SU-DHL-6 (cell line): ENCODE data around the gene CAPN13.

ENCODE experiments used
- H2AFZ ChIP-seq: fragments of 200-600 bp; sonication (generic); 2 replicates; pipeline ENCODE4 v1.6.1; 2014; ENCODE audit warnings: low read depth, mild to moderate bottlenecking, moderate library complexity, mixed read lengths, antibody characterized with exemption, low read length; ENCODE audit not compliant: severe bottlenecking
- H3F3A ChIP-seq: fragments of 200-600 bp; shearing (Covaris generic); 2 replicates; pipeline ENCODE4 v1.6.0; 2016; ENCODE audit warnings: antibody characterized with exemption, mild to moderate bottlenecking; ENCODE audit not compliant: insufficient read depth
- H3K27ac ChIP-seq: fragments of 200-600 bp; sonication (generic); 2 replicates; pipeline ENCODE4 v1.5.1; 2016; ENCODE audit warnings: low read depth, mild to moderate bottlenecking, low read length, moderate library complexity, mixed read lengths
- H3K27me3 ChIP-seq: fragments of 200-600 bp; sonication (generic), shearing (Covaris generic); 2 replicates; pipeline ENCODE4 v1.6.0; 2014; ENCODE audit warnings: mild to moderate bottlenecking, low read length
- H3K36me3 ChIP-seq: fragments of 200-600 bp; sonication (generic); 2 replicates; pipeline ENCODE4 v1.6.1; 2014; ENCODE audit warnings: mild to moderate bottlenecking, low read length, mixed read lengths
- H3K4me2 ChIP-seq: fragments of 300-600, 200-600 bp; shearing (Covaris generic), sonication (generic); 2 replicates; pipeline ENCODE4 v1.6.0; 2014; ENCODE audit warnings: low read length, low read depth, mild to moderate bottlenecking; ENCODE audit not compliant: poor library complexity, severe bottlenecking
- H3K4me3 ChIP-seq: fragments of 200-600 bp; sonication (generic); 2 replicates; pipeline ENCODE4 v1.5.1; 2014; ENCODE audit warnings: antibody characterized with exemption, low read length, mild to moderate bottlenecking, mixed read lengths; ENCODE audit not compliant: insufficient read depth, poor library complexity, severe bottlenecking
- H3K79me2 ChIP-seq: fragments of 200-600 bp; sonication (generic); 2 replicates; pipeline ENCODE4 v1.6.1; 2014; ENCODE audit warnings: mild to moderate bottlenecking, low read length, moderate library complexity; ENCODE audit not compliant: insufficient read depth
- H3K9ac ChIP-seq: fragments of 200-600 bp; sonication (generic); 2 replicates; pipeline ENCODE4 v1.7.0; 2014; ENCODE audit warnings: mild to moderate bottlenecking, low read length
- H3K9me2 ChIP-seq: fragments of 200-600 bp; sonication (generic); replicated peaks from 2 replicates; pipeline ENCODE4 v1.6.1; 2014; ENCODE audit warnings: low read length; ENCODE audit not compliant: insufficient read depth
- H3K9me3 ChIP-seq: fragments of 200-600 bp; sonication (generic); 2 replicates; pipeline ENCODE4 v1.6.1; 2014; ENCODE audit warnings: low read length, mixed read lengths; ENCODE audit not compliant: insufficient read depth
- H4K20me1 ChIP-seq: fragments of 200-600 bp; sonication (generic); 2 replicates; pipeline ENCODE4 v1.6.1; 2014; ENCODE audit warnings: low read depth, mild to moderate bottlenecking, antibody characterized with exemption, low read length, moderate library complexity, mixed read lengths
- EZH2phosphoT487 ChIP-seq: fragments of 200-600 bp; sonication (generic), shearing (Covaris generic); conservative IDR thresholded peaks from 2 replicates; pipeline ENCODE4 v1.6.1; 2018; ENCODE audit warnings: mild to moderate bottlenecking, antibody characterized with exemption, low read length, moderate library complexity, mixed read lengths
- TF ChIP-seq, protein P1 (sequence below): fragments of 200-600 bp; sonication (generic); IDR thresholded peaks from one replicate; pipeline ENCODE4 v1.5.1; 2017; ENCODE audit warnings: antibody characterized with exemption, mild to moderate bottlenecking, low read length, moderate library complexity; ENCODE audit not compliant: insufficient read depth, poor library complexity, severe bottlenecking

CAPN13 gene

GRCh38 chr2:30807249-30807648 lies at the start of gene CAPN13:
CAPN13 (minus strand) TSS chr2:30807446; CDS start chr2:30787325, 20,121 bp downstream.
- no peak for TF ChIP-seq EZH2phosphoT487
- TF ChIP-seq, protein P1, sequence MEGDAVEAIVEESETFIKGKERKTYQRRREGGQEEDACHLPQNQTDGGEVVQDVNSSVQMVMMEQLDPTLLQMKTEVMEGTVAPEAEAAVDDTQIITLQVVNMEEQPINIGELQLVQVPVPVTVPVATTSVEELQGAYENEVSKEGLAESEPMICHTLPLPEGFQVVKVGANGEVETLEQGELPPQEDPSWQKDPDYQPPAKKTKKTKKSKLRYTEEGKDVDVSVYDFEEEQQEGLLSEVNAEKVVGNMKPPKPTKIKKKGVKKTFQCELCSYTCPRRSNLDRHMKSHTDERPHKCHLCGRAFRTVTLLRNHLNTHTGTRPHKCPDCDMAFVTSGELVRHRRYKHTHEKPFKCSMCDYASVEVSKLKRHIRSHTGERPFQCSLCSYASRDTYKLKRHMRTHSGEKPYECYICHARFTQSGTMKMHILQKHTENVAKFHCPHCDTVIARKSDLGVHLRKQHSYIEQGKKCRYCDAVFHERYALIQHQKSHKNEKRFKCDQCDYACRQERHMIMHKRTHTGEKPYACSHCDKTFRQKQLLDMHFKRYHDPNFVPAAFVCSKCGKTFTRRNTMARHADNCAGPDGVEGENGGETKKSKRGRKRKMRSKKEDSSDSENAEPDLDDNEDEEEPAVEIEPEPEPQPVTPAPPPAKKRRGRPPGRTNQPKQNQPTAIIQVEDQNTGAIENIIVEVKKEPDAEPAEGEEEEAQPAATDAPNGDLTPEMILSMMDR: no peak
- H3F3A ChIP-seq: no peaks in the 10 kb centered on the region
- no peaks in the 10 kb centered on the region for H3K9me3 ChIP-seq
- H3K79me2 ChIP-seq: no peaks in the 10 kb centered on the region
- H3K36me3 ChIP-seq: no peaks in the 10 kb centered on the region
- no peaks in the 10 kb centered on the region for H3K27me3 ChIP-seq
- no peaks in the 10 kb centered on the region for H4K20me1 ChIP-seq
- H3K4me3 ChIP-seq: no peak within 1 kb of the TSS
- no peak within 1 kb of the TSS for H3K4me2 ChIP-seq
- H3K9me2 ChIP-seq: no peaks in the 10 kb centered on the region
- no peak within 1 kb of the TSS for H3K9ac ChIP-seq
- H2AFZ ChIP-seq: no peak within 1 kb of the TSS
- no peak within 1 kb of the TSS for H3K27ac ChIP-seq

- Histone ChIP-seq H4K20me1 (no peaks in the 10 kb centered on the region), H3F3A (no peaks in the 10 kb centered on the region), H3K4me2 (no peak overlapping the region), H3K36me3 (no peaks in the 10 kb centered on the region), H3K9me2 (no peaks in the 10 kb centered on the region), H3K27me3 (no peaks in the 10 kb centered on the region), H3K27ac (no peak overlapping the region), H3K9me3 (no peaks in the 10 kb centered on the region), H3K4me3 (no peak overlapping the region), H2AFZ (no peak overlapping the region), H3K9ac (no peak overlapping the region), H3K79me2 (no peaks in the 10 kb centered on the region)
- TF ChIP-seq, protein P1: no peak
- no peak for TF ChIP-seq EZH2phosphoT487
Observed at GRCh38 chr2:30847841-30848240, 40.6 kb upstream of the CAPN13 start.

DNA sequence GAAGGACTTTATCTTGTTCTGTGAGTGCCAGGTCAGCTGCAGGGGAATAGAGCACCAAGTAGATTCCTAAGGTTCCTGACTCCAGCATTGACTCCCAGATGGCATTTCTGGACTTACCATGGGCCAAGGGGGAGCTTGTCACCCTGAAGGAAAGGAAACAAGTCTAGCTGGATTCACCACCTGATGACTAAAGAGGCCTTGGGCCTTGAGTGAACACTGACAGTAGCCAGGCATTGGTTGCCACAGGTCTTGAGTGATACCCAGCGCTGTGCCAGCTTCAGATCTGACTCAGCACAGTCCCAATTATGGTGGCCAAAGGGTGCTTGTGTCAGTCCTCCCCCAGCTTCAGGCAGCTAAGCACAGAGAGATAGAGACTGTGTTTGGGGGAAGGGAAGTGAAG lies 40.1 kb upstream of the CAPN13 start:
- Histone ChIP-seq H3K27ac (no peak overlapping the region), H4K20me1 (no peaks in the 10 kb centered on the region), H3K4me2 (no peak overlapping the region), H3K9me2 (no peaks in the 10 kb centered on the region), H3K9ac (no peak overlapping the region), H3K36me3 (no peaks in the 10 kb centered on the region), H3K9me3 (no peaks in the 10 kb centered on the region), H3K4me3 (no peak overlapping the region), H2AFZ (no peak overlapping the region), H3K79me2 (no peaks in the 10 kb centered on the region), H3K27me3 (no peaks in the 10 kb centered on the region), H3F3A (no peaks in the 10 kb centered on the region)
- TF ChIP-seq, protein P1: no peak
- TF ChIP-seq EZH2phosphoT487: no peak
